H9 (cell line): ENCODE results near the gene USP43. TPM values are rescaled to one million over a fixed set of nuclear protein-coding genes. Genes with fewer than 3 reads are reported as not detected.
A peak's percentile ranks its signal among the peaks of the same experiment; 100 is the strongest.

Experiments
- DNase-seq: peaks from one replicate; pipeline ENCODE4 v3.0.0-alpha.2; 2017
- H2AFZ ChIP-seq: one replicate; pipeline ENCODE4 v1.6.1; 2013; ENCODE audit warnings: mild to moderate bottlenecking, low read length, control low read depth, moderate library complexity
- H2AK5ac ChIP-seq: 2 replicates; pipeline ENCODE4 v1.6.1; 2013; ENCODE audit warnings: low read length, control low read depth, mixed read lengths; ENCODE audit not compliant: insufficient read length
- H2BK120ac ChIP-seq: one replicate; pipeline ENCODE4 v1.6.1; 2013; ENCODE audit warnings: low read depth, mild to moderate bottlenecking, low read length, control low read depth, inconsistent platforms; ENCODE audit not compliant: poor library complexity, severe bottlenecking
- H2BK12ac ChIP-seq: 2 replicates; pipeline ENCODE4 v1.6.1; 2013; ENCODE audit warnings: low read length, control low read depth, mixed read lengths, low read depth; ENCODE audit not compliant: insufficient read length
- H2BK15ac ChIP-seq: 2 replicates; pipeline ENCODE4 v1.6.1; 2013; ENCODE audit warnings: low read depth, low read length, control low read depth
- H2BK20ac ChIP-seq: one replicate; pipeline ENCODE4 v1.6.1; 2013; ENCODE audit warnings: low read depth, mild to moderate bottlenecking, low read length, control low read depth, inconsistent platforms; ENCODE audit not compliant: poor library complexity, severe bottlenecking
- H2BK5ac ChIP-seq: 2 replicates; pipeline ENCODE4 v1.6.1; 2013; ENCODE audit warnings: low read length, control low read depth, mixed read lengths; ENCODE audit not compliant: insufficient read length
- H3K14ac ChIP-seq: 2 replicates; pipeline ENCODE4 v1.6.1; 2013; ENCODE audit warnings: low read length, control low read depth; ENCODE audit not compliant: insufficient read depth
- H3K18ac ChIP-seq: 2 replicates; pipeline ENCODE4 v1.6.1; 2013; ENCODE audit warnings: low read depth, mild to moderate bottlenecking, mixed read lengths, low read length, control low read depth; ENCODE audit not compliant: insufficient read length
- H3K23ac ChIP-seq: 2 replicates; pipeline ENCODE4 v1.6.1; 2013; ENCODE audit warnings: low read length, control low read depth, mixed read lengths, low read depth; ENCODE audit not compliant: insufficient read length
- H3K23me2 ChIP-seq: 2 replicates; pipeline ENCODE4 v1.6.1; 2013; ENCODE audit warnings: low read depth, mild to moderate bottlenecking, mixed read lengths, low read length, control low read depth; ENCODE audit not compliant: insufficient read length, poor library complexity, severe bottlenecking
- H3K27ac ChIP-seq: 2 replicates; pipeline ENCODE4 v1.5.1; 2013; ENCODE audit warnings: low read length, control low read depth, mixed read lengths, low read depth; ENCODE audit not compliant: insufficient read length
- H3K27me3 ChIP-seq: 2 replicates; pipeline ENCODE4 v1.6.1; 2013; ENCODE audit warnings: low read length, control low read depth, inconsistent platforms; ENCODE audit not compliant: insufficient read depth
- H3K4ac ChIP-seq: 2 replicates; pipeline ENCODE4 v1.6.1; 2013; ENCODE audit warnings: low read depth, mild to moderate bottlenecking, control low read depth, inconsistent platforms, low read length, moderate library complexity
- H3K4me1 ChIP-seq: 2 replicates; pipeline ENCODE4 v1.6.1; 2013; ENCODE audit warnings: low read length, control low read depth, inconsistent platforms; ENCODE audit not compliant: insufficient read depth
- H3K4me2 ChIP-seq: 2 replicates; pipeline ENCODE4 v1.6.1; 2013; ENCODE audit warnings: low read length, control low read depth, mixed read lengths; ENCODE audit not compliant: insufficient read length, insufficient read depth
- H3K56ac ChIP-seq: 2 replicates; pipeline ENCODE4 v1.6.1; 2013; ENCODE audit warnings: low read depth, mild to moderate bottlenecking, mixed read lengths, low read length, control low read depth; ENCODE audit not compliant: insufficient read length
- H3K79me1 ChIP-seq: 2 replicates; pipeline ENCODE4 v1.6.1; 2013; ENCODE audit warnings: low read depth, mild to moderate bottlenecking, moderate library complexity, low read length, control low read depth, inconsistent platforms; ENCODE audit not compliant: insufficient read depth, poor library complexity, severe bottlenecking
- H3K79me2 ChIP-seq: 2 replicates; pipeline ENCODE4 v1.6.1; 2013; ENCODE audit warnings: low read length, control low read depth, inconsistent platforms; ENCODE audit not compliant: insufficient read depth
- H3K9ac ChIP-seq: 2 replicates; pipeline ENCODE4 v1.6.1; 2013; ENCODE audit warnings: low read length, control low read depth, mixed read lengths; ENCODE audit not compliant: insufficient read length; ENCODE audit errors: extremely low read depth
- H3K9me3 ChIP-seq: one replicate; pipeline ENCODE4 v1.6.1; 2013; ENCODE audit warnings: low read depth, low read length, inconsistent platforms; ENCODE audit not compliant: control insufficient read depth
- H3T11ph ChIP-seq: one replicate; pipeline ENCODE4 v1.6.1; 2013; ENCODE audit warnings: mild to moderate bottlenecking, low read length, control low read depth, inconsistent platforms
- H4K20me1 ChIP-seq: one replicate; pipeline ENCODE4 v1.6.1; 2013; ENCODE audit not compliant: control insufficient read depth, insufficient read length, insufficient read depth
- H4K5ac ChIP-seq: 2 replicates; pipeline ENCODE4 v1.6.1; 2013; ENCODE audit warnings: low read depth, mild to moderate bottlenecking, mixed read lengths, low read length, control low read depth; ENCODE audit not compliant: insufficient read length
- H4K8ac ChIP-seq: replicated peaks from 2 replicates; pipeline ENCODE4 v1.6.1; 2013; ENCODE audit warnings: low read length, control low read depth, mixed read lengths, low read depth; ENCODE audit not compliant: insufficient read length
- H4K91ac ChIP-seq: 2 replicates; pipeline ENCODE4 v1.6.1; 2013; ENCODE audit warnings: low read depth, mild to moderate bottlenecking, moderate library complexity, mixed read lengths, low read length, control low read depth; ENCODE audit not compliant: insufficient read length
- H3K27ac Mint-ChIP-seq, 3 experiments: 2 replicates in 2 of 3; 3 replicates in 1 of 3; pipeline ENCODE4 v1.8.0; 2020 to 2021; ENCODE audit warnings: mixed read lengths in 3 of 3, mild to moderate bottlenecking in 1 of 3, moderate library complexity in 1 of 3
- H3K27me3 Mint-ChIP-seq: 2 replicates; pipeline ENCODE4 v1.8.0; 2021; ENCODE audit warnings: low read depth, mild to moderate bottlenecking, moderate library complexity, mixed read lengths
- H3K36me3 Mint-ChIP-seq, 3 experiments: 2 replicates in 2 of 3; 3 replicates in 1 of 3; pipeline ENCODE4 v1.8.0; 2020 to 2021; ENCODE audit warnings: low read depth in 3 of 3, mixed read lengths in 3 of 3; ENCODE audit not compliant: insufficient read depth in 1 of 3
- H3K4me1 Mint-ChIP-seq, 2 experiments: 2 replicates each; pipeline ENCODE4 v1.8.0; 2020; ENCODE audit warnings: mixed read lengths in 2 of 2
- H3K4me3 Mint-ChIP-seq, 2 experiments: 2 replicates in 1 of 2; 3 replicates in 1 of 2; pipeline ENCODE4 v1.8.0; 2020 to 2021; ENCODE audit warnings: mild to moderate bottlenecking in 2 of 2, mixed read lengths in 2 of 2, moderate library complexity in 1 of 2
- H3K9me3 Mint-ChIP-seq, 2 experiments: 2 replicates in 1 of 2; 3 replicates in 1 of 2; pipeline ENCODE4 v1.8.0; 2020; ENCODE audit warnings: mild to moderate bottlenecking in 2 of 2, mixed read lengths in 2 of 2, moderate library complexity in 1 of 2
- CTCF ChIP-seq: fragments of 200-600 bp; sonication (generic); conservative IDR thresholded peaks from 3 replicates; pipeline ENCODE4 v1.8.0; 2021; ENCODE audit warnings: antibody characterized with exemption, mild to moderate bottlenecking
- WGBS: extraction: QIAGEN DNeasy Blood & Tissue Kit; methylation state at CpG from one replicate; pipeline ENCODE4 v1.1.7; 2013; ENCODE audit warnings: missing lambda C conversion rate, low lambda C conversion rate, mixed read lengths; ENCODE audit not compliant: insufficient read length; ENCODE audit errors: extremely low coverage; 5-methylcytosine and 5-hydroxymethylcytosine counted together
- total RNA-seq: library from RNA; stranded (reverse); gene quantifications from 2 replicates; pipeline ENCODE4 v1.2.1, GENCODE V29; 2021

Gene USP43
- total RNA-seq, 1 experiment from 2014 or later: 5.2 TPM

- no peak overlapping the region; a peak in 1 of 7 replicates for H3K27ac Mint-ChIP-seq
Measured at GRCh38 chr17:9647014-9647413, 1.7 kb downstream of the USP43 start.

More at GRCh38 chr17:9647014-9647413, 1.7 kb downstream of the USP43 start:
- Histone ChIP-seq H4K8ac (no peak overlapping the region), H2BK5ac (no peak overlapping the region), H3K18ac (no peak overlapping the region), H3K79me2 (no peaks in the 10 kb centered on the region; the same call in 1 of the 2 replicates), H3K4me1 (peaks cover 3% of the 10 kb centered on the region; the same call in 1 of the 2 replicates), H2BK12ac (no peak overlapping the region), H3K23ac (no peak overlapping the region), H2AK5ac (no peak overlapping the region), H3K56ac (no peak overlapping the region), H2AFZ (no peak overlapping the region), H3K9me3 (no peaks in the 10 kb centered on the region), H4K5ac (no peak overlapping the region), H2BK20ac (no peak overlapping the region), H4K91ac (no peak overlapping the region), H3K4ac (no peak overlapping the region), H3K27ac (no peak overlapping the region), H3K79me1 (no peaks in the 10 kb centered on the region), H3K27me3 (peaks cover 4% of the 10 kb centered on the region; the same call in 1 of the 2 replicates), H3K14ac (no peak overlapping the region), H2BK120ac (no peak overlapping the region), H2BK15ac (no peak overlapping the region), H3K9ac (no peak overlapping the region), H3K23me2 (peaks cover 17% of the 10 kb centered on the region), H3T11ph (no peak overlapping the region), H4K20me1 (no peaks in the 10 kb centered on the region), H3K4me2 (peak overlapping the region; percentile 95)
- Mint-ChIP-seq H3K27me3 (peaks cover 14% of the 10 kb centered on the region), H3K4me3 (peak overlapping the region; percentile 86), H3K4me1 (peaks cover 35 to 38% of the 10 kb centered on the region in 2 experiments), H3K36me3 (no peaks in the 10 kb centered on the region), H3K9me3 (no peaks in the 10 kb centered on the region; a peak in 2 of 5 replicates)
- TF ChIP-seq CTCF: no peak
- DNase-seq: peak; percentile 52
- WGBS: no CpG with 5 or more reads among the region's 4 CpGs
